ENCODE measurements around the gene LRP5.

DNA sequence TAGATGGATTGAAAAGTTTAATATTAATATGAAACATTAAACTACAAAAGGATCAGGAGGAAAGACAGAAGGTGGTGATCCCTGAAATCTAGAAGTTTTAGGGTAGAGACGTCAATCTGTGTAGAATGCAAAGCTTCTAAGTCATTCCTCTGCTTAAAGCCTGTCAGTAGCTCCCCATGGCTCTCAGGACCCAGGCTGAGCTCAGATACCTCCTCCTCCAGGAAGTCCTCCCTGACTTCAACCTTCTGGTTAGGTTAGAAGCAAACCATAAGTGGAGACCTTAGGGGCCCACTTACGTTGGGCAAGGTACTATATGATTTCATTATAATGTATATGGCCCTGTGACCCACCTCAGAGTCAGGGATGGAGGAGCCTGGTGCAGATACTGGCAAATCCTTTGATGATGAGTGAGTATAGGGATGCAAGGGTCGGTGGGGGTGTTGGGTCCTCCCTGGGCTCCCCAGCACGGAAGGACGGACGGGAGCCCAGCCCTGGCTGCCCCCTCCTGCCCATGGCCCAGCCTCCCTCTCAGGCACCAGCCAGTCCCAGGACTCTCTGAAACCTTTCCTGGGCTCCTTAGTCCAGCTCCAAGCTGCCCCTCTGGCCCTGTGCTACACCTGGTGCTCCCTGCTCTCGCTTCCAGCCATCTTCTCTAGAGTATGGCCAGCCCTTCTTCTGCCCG, 145.0 kb downstream of the LRP5 start:
- no peak for TF ChIP-seq YY1 (IDR thresholded peaks at IDR 0.05; ENCODE audit: borderline replicate concordance in 1 of 3, control insufficient read depth in 1 of 3, extremely low read depth in 1 of 3, insufficient read depth in 3 of 3, insufficient read length in 1 of 3, insufficient replicate concordance in 2 of 3, low read depth in 1 of 3, low read length in 2 of 3)
- no peak for TF ChIP-seq RBFOX2 (IDR thresholded peaks at IDR 0.05; ENCODE audit: low read depth, low read length)
- no peak for TF ChIP-seq ZFX (CRISPR knock-in tag; IDR thresholded peaks at IDR 0.05)
- TF ChIP-seq, protein P1, sequence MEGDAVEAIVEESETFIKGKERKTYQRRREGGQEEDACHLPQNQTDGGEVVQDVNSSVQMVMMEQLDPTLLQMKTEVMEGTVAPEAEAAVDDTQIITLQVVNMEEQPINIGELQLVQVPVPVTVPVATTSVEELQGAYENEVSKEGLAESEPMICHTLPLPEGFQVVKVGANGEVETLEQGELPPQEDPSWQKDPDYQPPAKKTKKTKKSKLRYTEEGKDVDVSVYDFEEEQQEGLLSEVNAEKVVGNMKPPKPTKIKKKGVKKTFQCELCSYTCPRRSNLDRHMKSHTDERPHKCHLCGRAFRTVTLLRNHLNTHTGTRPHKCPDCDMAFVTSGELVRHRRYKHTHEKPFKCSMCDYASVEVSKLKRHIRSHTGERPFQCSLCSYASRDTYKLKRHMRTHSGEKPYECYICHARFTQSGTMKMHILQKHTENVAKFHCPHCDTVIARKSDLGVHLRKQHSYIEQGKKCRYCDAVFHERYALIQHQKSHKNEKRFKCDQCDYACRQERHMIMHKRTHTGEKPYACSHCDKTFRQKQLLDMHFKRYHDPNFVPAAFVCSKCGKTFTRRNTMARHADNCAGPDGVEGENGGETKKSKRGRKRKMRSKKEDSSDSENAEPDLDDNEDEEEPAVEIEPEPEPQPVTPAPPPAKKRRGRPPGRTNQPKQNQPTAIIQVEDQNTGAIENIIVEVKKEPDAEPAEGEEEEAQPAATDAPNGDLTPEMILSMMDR (IDR thresholded peaks at IDR 0.05 in 2 of 3, conservative IDR thresholded peaks at IDR 0.05 in 1 of 3; ENCODE audit: insufficient read depth in 2 of 3, low read depth in 1 of 3, low read length in 3 of 3) = no peak
- no peak for TF ChIP-seq MAFK (IDR thresholded peaks at IDR 0.05; ENCODE audit: low read length)
- TF ChIP-seq ZNF347 (CRISPR knock-in tag; IDR thresholded peaks at IDR 0.05; ENCODE audit: low read depth) = no peak
- no peak for TF ChIP-seq JUND (IDR thresholded peaks at IDR 0.05; ENCODE audit: borderline replicate concordance, low read depth, low read length)
- no peak for TF ChIP-seq JUND (tag; IDR thresholded peaks at IDR 0.05; ENCODE audit: borderline replicate concordance, low read depth, low read length)
- no peak for TF ChIP-seq FOXM1 (IDR thresholded peaks at IDR 0.05; ENCODE audit: low read depth)
- no peak for TF ChIP-seq FOXM1 (CRISPR knock-in tag; IDR thresholded peaks at IDR 0.05; ENCODE audit: low read depth)
- TF ChIP-seq SIX5 (IDR thresholded peaks at IDR 0.05; ENCODE audit: borderline replicate concordance in 1 of 2, insufficient read depth in 1 of 2, low read depth in 1 of 2, low read length in 2 of 2) = no peak

All from K562 (cell line).